Common myeloid progenitor, CD34-positive (primary cell): ENCODE results near the gene SPTLC3.
A peak's percentile ranks its signal among the peaks of the same experiment; 100 is the strongest.

Experiments used
- CTCF ChIA-PET: fragments of 350-600 bp; sonication (Branson Sonifier 250); formaldehyde crosslinking; loops from one replicate; lab custom pipeline; 2021; ENCODE audit warnings: antibody characterized with exemption; lab: Charles Lee
- POLR2A ChIA-PET: fragments of 350-600 bp; sonication (Branson Sonifier 250); formaldehyde crosslinking; loops from one replicate; lab custom pipeline; 2021; ENCODE audit warnings: antibody characterized with exemption; lab: Charles Lee
- DNase-seq, 3 donors: peaks; one replicate each; pipeline versions ENCODE4 v3.0.0 to v3.0.0-alpha.2; 2013
- H3K27ac ChIP-seq, 2 experiments: 1 replicate in 1 of 2; 2 replicates in 1 of 2; pipeline ENCODE4 v1.7.0; 2013; ENCODE audit warnings: inconsistent platforms in 2 of 2, low read length in 2 of 2, mild to moderate bottlenecking in 2 of 2, low read depth in 1 of 2, moderate library complexity in 1 of 2; ENCODE audit not compliant: severe bottlenecking in 2 of 2, insufficient read depth in 1 of 2, poor library complexity in 1 of 2
- H3K27me3 ChIP-seq, 5 experiments: replicated peaks in 2 of 5; 1 replicate in 3 of 5; 2 replicates in 2 of 5; pipeline versions ENCODE4 v1.6.1 to v1.7.0; 2013; ENCODE audit warnings: low read length in 4 of 5, mild to moderate bottlenecking in 2 of 5, moderate library complexity in 2 of 5, inconsistent platforms in 1 of 5; ENCODE audit not compliant: insufficient read depth in 5 of 5, control insufficient read depth in 4 of 5
- H3K36me3 ChIP-seq, 4 experiments: 1 replicate in 2 of 4; 2 replicates in 2 of 4; pipeline versions ENCODE4 v1.6.1 to v1.7.0; 2013; ENCODE audit warnings: low read length in 3 of 4, control low read depth in 1 of 4, mild to moderate bottlenecking in 1 of 4; ENCODE audit not compliant: control insufficient read depth in 4 of 4, insufficient read depth in 4 of 4
- H3K4me1 ChIP-seq, 4 experiments: 1 replicate in 3 of 4; 2 replicates in 1 of 4; pipeline versions ENCODE4 v1.6.1 to v1.7.1; 2013; ENCODE audit warnings: low read length in 3 of 4, mild to moderate bottlenecking in 3 of 4, control low read depth in 1 of 4, inconsistent platforms in 1 of 4, moderate library complexity in 1 of 4; ENCODE audit not compliant: control insufficient read depth in 4 of 4, insufficient read depth in 4 of 4; ENCODE audit errors: control extremely low read depth in 1 of 4
- H3K4me3 ChIP-seq, 7 experiments: 1 replicate in 4 of 7; 2 replicates in 3 of 7; pipeline versions ENCODE4 v1.5.1 to v1.7.0; 2013; ENCODE audit warnings: mild to moderate bottlenecking in 7 of 7, low read length in 6 of 7, moderate library complexity in 6 of 7, inconsistent platforms in 2 of 7, low read depth in 2 of 7, control low read depth in 1 of 7; ENCODE audit not compliant: insufficient read depth in 4 of 7, control insufficient read depth in 1 of 7; ENCODE audit errors: extremely low read depth in 1 of 7
- H3K9me3 ChIP-seq, 5 experiments: 1 replicate in 4 of 5; 2 replicates in 1 of 5; pipeline versions ENCODE4 v1.6.1 to v1.7.1; 2013; ENCODE audit warnings: low read length in 4 of 5, mild to moderate bottlenecking in 2 of 5, inconsistent platforms in 1 of 5, low read depth in 1 of 5, moderate library complexity in 1 of 5; ENCODE audit not compliant: control insufficient read depth in 4 of 5, insufficient read depth in 2 of 5; ENCODE audit errors: control extremely low read depth in 1 of 5
- WGBS: methylation state at CpG from one replicate; pipeline ENCODE4 v1.1.5; 2013; ENCODE audit not compliant: insufficient coverage; 5-methylcytosine and 5-hydroxymethylcytosine counted together

Gene SPTLC3

GRCh38 chr20:13002251-13002650 is 6.5 kb upstream of the SPTLC3 start:
- no peaks in the 10 kb centered on the region for H3K9me3 ChIP-seq
- no peaks in the 10 kb centered on the region for H3K36me3 ChIP-seq
- no peak for DNase-seq
- CTCF ChIA-PET: no interaction called here
- no peak overlapping the region for H3K27ac ChIP-seq
- peaks cover 0 to under 1% (median 0%) of the 10 kb centered on the region in 5 experiments for H3K27me3 ChIP-seq
- 80% methylated on average over 5 of the region's 5 CpGs for WGBS
- H3K4me1 ChIP-seq: no peaks in the 10 kb centered on the region
- POLR2A ChIA-PET: no interaction called here
- no peak overlapping the region for H3K4me3 ChIP-seq

GRCh38 chr20:13006825-13007224 is 1.9 kb upstream of the SPTLC3 start:
- ChIA-PET POLR2A (no interaction called here), CTCF (no interaction called here)
- no CpG with 5 or more reads among the region's 3 CpGs for WGBS
- Histone ChIP-seq H3K36me3 (no peaks in the 10 kb centered on the region), H3K27ac (no peak overlapping the region), H3K9me3 (no peaks in the 10 kb centered on the region), H3K4me3 (no peak overlapping the region), H3K27me3 (no peaks in the 10 kb centered on the region), H3K4me1 (peaks cover 4 to 24% (median 13%) of the 10 kb centered on the region in 4 experiments)
- DNase-seq: no peak

- Histone ChIP-seq H3K9me3 (no peaks in the 10 kb centered on the region), H3K36me3 (no peaks in the 10 kb centered on the region), H3K27ac (no peak overlapping the region), H3K4me1 (peaks cover 4 to 24% (median 13%) of the 10 kb centered on the region in 4 experiments), H3K4me3 (no peak overlapping the region), H3K27me3 (no peaks in the 10 kb centered on the region)
- WGBS: 100% methylated on average over 2 of the region's 3 CpGs
- CTCF ChIA-PET: no interaction called here
- POLR2A ChIA-PET: no interaction called here
- no peak for DNase-seq
These were observed 1.2 kb upstream of the SPTLC3 start for GRCh38 chr20:13007596-13007995.

GRCh38 chr20:13009682-13010406 is 1.1 kb downstream of the SPTLC3 start:
- peak overlapping the region in 5 of 7 experiments; percentile 18 to 89 (median 74) for H3K4me3 ChIP-seq
- ChIA-PET CTCF (interaction anchor here (0.9 to 1.2 kb wide), 6 partner anchors 9 to 106 kb away, joined by 3 to 4 read pairs (median 3); no protein-coding TSS in a partner anchor), POLR2A (no interaction called here)
- peaks cover 0 to 10% (median 5%) of the 10 kb centered on the region in 4 experiments for H3K36me3 ChIP-seq
- 17% methylated on average over 3 of the region's 6 CpGs for WGBS
- H3K27ac ChIP-seq: peak overlapping the region; percentile 73 to 85
- H3K9me3 ChIP-seq: no peaks in the 10 kb centered on the region
- no peaks in the 10 kb centered on the region for H3K27me3 ChIP-seq
- DNase-seq: peak; percentile 96 to 99 (median 99)
- H3K4me1 ChIP-seq: peaks cover 4 to 26% (median 13%) of the 10 kb centered on the region in 4 experiments

GRCh38 chr20:13012886-13013285 is 4.1 kb downstream of the SPTLC3 start:
- peaks cover 0 to 4% (median 0%) of the 10 kb centered on the region in 5 experiments for H3K9me3 ChIP-seq
- no peak overlapping the region for H3K4me3 ChIP-seq
- peaks cover 0 to 22% (median 5%) of the 10 kb centered on the region in 4 experiments for H3K36me3 ChIP-seq
- H3K27ac ChIP-seq: no peak overlapping the region
- DNase-seq: no peak
- peaks cover 4 to 25% (median 13%) of the 10 kb centered on the region in 4 experiments for H3K4me1 ChIP-seq
- ChIA-PET CTCF (interaction anchor here (1.9 kb wide), 1 partner anchor 47 kb away, joined by 4 read pairs; no protein-coding TSS in a partner anchor), POLR2A (no interaction called here)
- no peaks in the 10 kb centered on the region for H3K27me3 ChIP-seq
- WGBS: no CpG with 5 or more reads among the region's 1 CpG

GRCh38 chr20:13013411-13013810 is 4.6 kb downstream of the SPTLC3 start:
- Histone ChIP-seq H3K36me3 (peaks cover 0 to 22% (median 5%) of the 10 kb centered on the region in 4 experiments), H3K27me3 (no peaks in the 10 kb centered on the region), H3K4me1 (peaks cover 4 to 21% (median 13%) of the 10 kb centered on the region in 4 experiments), H3K9me3 (peaks cover 0 to 8% (median 0%) of the 10 kb centered on the region in 5 experiments), H3K4me3 (no peak overlapping the region), H3K27ac (no peak overlapping the region)
- no CpG with 5 or more reads among the region's 1 CpG for WGBS
- POLR2A ChIA-PET: no interaction called here
- CTCF ChIA-PET: interaction anchor here (1.9 kb wide), 1 partner anchor 47 kb away, joined by 4 read pairs; no protein-coding TSS in a partner anchor
- no peak for DNase-seq

GRCh38 chr20:13017235-13017634 is 8.5 kb downstream of the SPTLC3 start:
- WGBS: no CpG with 5 or more reads among the region's 1 CpG
- Histone ChIP-seq H3K4me1 (peaks cover 0 to 2% (median 0%) of the 10 kb centered on the region in 4 experiments), H3K27me3 (no peaks in the 10 kb centered on the region), H3K9me3 (peaks cover 0 to 34% (median 5%) of the 10 kb centered on the region in 5 experiments), H3K36me3 (peaks cover 0 to 46% (median 5%) of the 10 kb centered on the region in 4 experiments), H3K4me3 (no peak overlapping the region), H3K27ac (no peak overlapping the region)
- POLR2A ChIA-PET: no interaction called here
- CTCF ChIA-PET: no interaction called here
- DNase-seq: no peak
